Thyroid gland (tissue), 4 donors: ENCODE data around the gene TCF7L2. TPM values are rescaled to one million over a fixed set of nuclear protein-coding genes. Genes with fewer than 3 reads are reported as not detected.

Source experiments
- DNase-seq, 2 donors: peaks; one replicate each; pipeline ENCODE4 v3.0.0-alpha.2; 2019
- H3K27ac ChIP-seq, 3 donors: fragments of 200-600 bp; sonication (generic); 1 replicate in 2 of 3; 2 replicates in 1 of 3; pipeline ENCODE4 v1.5.1; 2016 to 2019; ENCODE audit warnings: mild to moderate bottlenecking in 1 of 3, moderate library complexity in 1 of 3
- H3K27me3 ChIP-seq: fragments of 200-600 bp; sonication (generic); one replicate; pipeline ENCODE4 v1.5.1; 2019
- H3K36me3 ChIP-seq, 2 donors: fragments of 200-600 bp; sonication (generic); one replicate each; pipeline ENCODE4 v1.5.1; 2016 to 2019
- H3K4me1 ChIP-seq, 2 donors: fragments of 200-600 bp; sonication (generic); one replicate each; pipeline ENCODE4 v1.5.1; 2017 to 2019
- H3K4me3 ChIP-seq, 3 donors: fragments of 200-600 bp; sonication (generic); replicated peaks in 1 of 3; 1 replicate in 2 of 3; 2 replicates in 1 of 3; pipeline ENCODE4 v1.5.1; 2016; ENCODE audit warnings: mild to moderate bottlenecking in 1 of 3
- H3K9me3 ChIP-seq: fragments of 200-600 bp; sonication (generic); one replicate; pipeline ENCODE4 v1.5.1; 2017
- POLR2A ChIP-seq, 2 donors: fragments of 450-650 bp; IDR thresholded peaks; one replicate each; pipeline ENCODE4 v1.6.1; 2017; ENCODE audit warnings: antibody characterized with exemption in 2 of 2, mild to moderate bottlenecking in 2 of 2, moderate library complexity in 1 of 2
- WGBS, 2 donors: methylation state at CpG; one replicate each; pipeline ENCODE4 v1.1.5; 2017; 5-methylcytosine and 5-hydroxymethylcytosine counted together
- intact Hi-C: fragments of 100-400 bp; cut with DNase I; formaldehyde crosslinking; loops from one replicate; pipeline ENCODE4 v1.15.1; 2023
- total RNA-seq, 4 donors: library from RNA; depleted of rRNA; stranded (reverse); fragments of >200 nt; gene quantifications; one replicate each; pipeline ENCODE4 v1.2.3, GENCODE V29; 2016
- TF ChIP-seq, protein P1 (sequence below), 6 experiments: fragments of 200-600 bp in 3 of 6; fragments of 450-650 bp in 3 of 6; sonication (generic) in 3 of 6; IDR thresholded peaks; one replicate each; pipeline ENCODE4 v1.5.1; 2016 to 2019; ENCODE audit warnings: antibody characterized with exemption in 6 of 6, mild to moderate bottlenecking in 2 of 6, inconsistent platforms in 1 of 6, moderate library complexity in 1 of 6

TCF7L2 gene
- total RNA-seq, 4 donors from 2014 or later, result 16.2 to 67.1 (median 25.3) TPM

GRCh38 chr10:113027230-113027573 lies 77.2 kb downstream of the TCF7L2 start:
- WGBS, 2 donors, result 11 to 17% methylated on average over 2 of the region's 2 CpGs
- no peak overlapping the region for H3K4me3 ChIP-seq
- no peaks in the 10 kb centered on the region for H3K27me3 ChIP-seq
- intact Hi-C loops, result loop anchor here (10.0 kb wide), 1 partner anchor 78 kb away; no protein-coding TSS in a partner anchor
- no peak for DNase-seq
- peak overlapping the region in 1 of 3 donors; percentile 8 for H3K27ac ChIP-seq
- H3K36me3 ChIP-seq, result no peaks in the 10 kb centered on the region
- no peak for TF ChIP-seq POLR2A (IDR thresholded peaks at IDR 0.05)
- TF ChIP-seq, protein P1, sequence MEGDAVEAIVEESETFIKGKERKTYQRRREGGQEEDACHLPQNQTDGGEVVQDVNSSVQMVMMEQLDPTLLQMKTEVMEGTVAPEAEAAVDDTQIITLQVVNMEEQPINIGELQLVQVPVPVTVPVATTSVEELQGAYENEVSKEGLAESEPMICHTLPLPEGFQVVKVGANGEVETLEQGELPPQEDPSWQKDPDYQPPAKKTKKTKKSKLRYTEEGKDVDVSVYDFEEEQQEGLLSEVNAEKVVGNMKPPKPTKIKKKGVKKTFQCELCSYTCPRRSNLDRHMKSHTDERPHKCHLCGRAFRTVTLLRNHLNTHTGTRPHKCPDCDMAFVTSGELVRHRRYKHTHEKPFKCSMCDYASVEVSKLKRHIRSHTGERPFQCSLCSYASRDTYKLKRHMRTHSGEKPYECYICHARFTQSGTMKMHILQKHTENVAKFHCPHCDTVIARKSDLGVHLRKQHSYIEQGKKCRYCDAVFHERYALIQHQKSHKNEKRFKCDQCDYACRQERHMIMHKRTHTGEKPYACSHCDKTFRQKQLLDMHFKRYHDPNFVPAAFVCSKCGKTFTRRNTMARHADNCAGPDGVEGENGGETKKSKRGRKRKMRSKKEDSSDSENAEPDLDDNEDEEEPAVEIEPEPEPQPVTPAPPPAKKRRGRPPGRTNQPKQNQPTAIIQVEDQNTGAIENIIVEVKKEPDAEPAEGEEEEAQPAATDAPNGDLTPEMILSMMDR (IDR thresholded peaks at IDR 0.05), result no peak
- no peaks in the 10 kb centered on the region for H3K9me3 ChIP-seq
- H3K4me1 ChIP-seq, result peaks cover 32 to 47% of the 10 kb centered on the region in 2 donors

- peak overlapping the region in 1 of 3 donors; percentile 8 for H3K27ac ChIP-seq
- 53 to 69% methylated on average over 15 of the region's 15 CpGs for WGBS, 2 donors
- no peaks in the 10 kb centered on the region for H3K9me3 ChIP-seq
- H3K4me3 ChIP-seq, result no peak overlapping the region
- H3K27me3 ChIP-seq, result no peaks in the 10 kb centered on the region
- TF ChIP-seq, protein P1 (IDR thresholded peaks at IDR 0.05), result no peak
- no peak for TF ChIP-seq POLR2A (IDR thresholded peaks at IDR 0.05)
- intact Hi-C loops, result loop anchor here (10.0 kb wide), 1 partner anchor 77 kb away; no protein-coding TSS in a partner anchor
- H3K36me3 ChIP-seq, result no peaks in the 10 kb centered on the region
- DNase-seq, result no peak
- peaks cover 25 to 41% of the 10 kb centered on the region in 2 donors for H3K4me1 ChIP-seq
Measured at GRCh38 chr10:113027574-113028455, 77.8 kb downstream of the TCF7L2 start.

DNA sequence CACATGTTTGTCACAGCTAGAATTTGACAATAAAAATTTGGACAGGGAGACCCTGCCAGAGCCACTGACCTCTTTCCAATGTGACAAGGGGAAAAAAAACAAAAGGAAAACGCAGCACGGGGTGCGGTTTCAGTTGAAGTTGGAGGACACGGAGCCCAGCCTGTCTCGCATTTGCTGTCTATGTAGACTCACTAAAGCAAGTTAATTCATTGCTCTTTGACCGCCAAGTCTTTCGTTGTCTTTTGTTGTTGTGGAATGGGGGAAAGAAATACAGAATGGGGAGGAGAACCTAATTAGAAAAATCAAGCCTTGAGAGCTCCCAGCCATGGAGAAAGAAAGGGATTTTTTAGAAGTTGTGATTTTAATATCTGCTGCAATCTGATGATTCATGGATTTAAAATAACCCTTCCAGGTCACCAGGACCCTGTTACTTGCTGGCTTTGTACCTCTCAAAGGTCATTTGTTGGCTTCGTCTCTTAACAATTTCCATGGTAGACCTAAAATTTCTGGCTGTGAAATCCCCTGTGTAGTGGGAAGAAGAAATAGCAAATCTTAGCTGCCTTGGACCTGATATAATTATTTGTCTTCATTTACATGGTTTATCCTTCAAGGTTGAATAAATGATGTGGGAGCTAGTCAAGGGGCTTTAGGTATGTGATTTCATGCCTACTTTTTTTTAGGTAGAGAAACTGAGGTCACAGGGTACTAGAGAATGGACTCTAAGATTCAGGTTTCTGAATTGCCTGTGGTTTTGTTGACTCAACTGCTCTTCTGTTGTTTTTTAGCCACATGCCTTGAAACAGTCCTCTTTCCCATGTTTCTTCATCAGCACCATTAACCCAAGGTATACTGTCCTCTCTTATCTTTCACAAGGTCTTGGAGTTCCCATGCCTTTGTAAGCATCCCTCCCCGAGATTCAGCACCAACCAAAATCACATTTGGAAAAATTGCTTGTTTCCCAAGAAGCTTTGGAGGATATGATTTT lies 78.7 kb downstream of the TCF7L2 start:
- Histone ChIP-seq H3K36me3 (no peaks in the 10 kb centered on the region), H3K27me3 (no peaks in the 10 kb centered on the region), H3K4me1 (peaks cover 24 to 33% of the 10 kb centered on the region in 2 donors), H3K4me3 (no peak overlapping the region), H3K27ac (no peak overlapping the region), H3K9me3 (no peaks in the 10 kb centered on the region)
- WGBS, 2 donors, result 62 to 73% methylated on average over 9 of the region's 9 CpGs
- DNase-seq, result no peak
- intact Hi-C loops, result loop anchor here (10.0 kb wide), 1 partner anchor 76 kb away; no protein-coding TSS in a partner anchor
- TF ChIP-seq, protein P1 (IDR thresholded peaks at IDR 0.05), result no peak
- TF ChIP-seq POLR2A (IDR thresholded peaks at IDR 0.05), result no peak

DNA sequence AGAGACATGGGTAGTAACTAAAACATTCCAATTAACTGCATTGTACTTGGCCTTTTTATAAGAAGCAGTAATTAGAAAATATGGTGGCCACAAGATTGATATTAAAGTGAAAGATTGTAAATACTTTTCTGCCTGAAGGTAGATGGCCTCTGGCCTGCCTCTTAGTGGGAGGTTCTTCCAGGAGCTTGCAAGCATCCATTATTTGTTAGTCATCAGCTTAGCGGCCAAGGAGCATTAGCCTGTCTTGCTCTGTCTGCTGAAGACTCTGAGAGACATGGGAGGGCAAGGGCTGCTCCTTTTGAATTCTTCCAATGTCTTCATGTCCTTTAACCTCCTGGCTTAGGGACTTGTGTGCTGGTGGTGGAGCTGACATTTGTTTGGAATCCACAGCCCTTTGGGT lies 80.4 kb downstream of the TCF7L2 start:
- Histone ChIP-seq H3K9me3 (no peaks in the 10 kb centered on the region), H3K36me3 (no peaks in the 10 kb centered on the region), H3K27me3 (no peaks in the 10 kb centered on the region), H3K27ac (no peak overlapping the region), H3K4me1 (peaks cover 30 to 35% of the 10 kb centered on the region in 2 donors), H3K4me3 (no peak overlapping the region)
- no peak for DNase-seq
- intact Hi-C loops, result no loop called here
- 79 to 91% methylated on average over 1 of the region's 1 CpG for WGBS, 2 donors
- TF ChIP-seq, protein P1 (IDR thresholded peaks at IDR 0.05), result no peak
- TF ChIP-seq POLR2A (IDR thresholded peaks at IDR 0.05), result no peak
